ENCODE measurements around the gene ABR. TPM values are rescaled to one million over a fixed set of nuclear protein-coding genes. Genes with fewer than 3 reads are reported as not detected.

Gene ABR
- total and polyA plus RNA-seq, 3 donors from 2014 or later = 30.6 to 52.7 (median 42.1) TPM

GRCh38 chr17:1174263-1174880, 5.4 kb downstream of the ABR start:
- H3K4me1 ChIP-seq = peaks cover 9% of the 10 kb centered on the region
- no peaks in the 10 kb centered on the region for H3K27me3 ChIP-seq
- 86 to 89% methylated on average over 10 to 11 of the region's 11 CpGs for WGBS, 2 donors
- DNase-seq = no peak
- H3K36me3 ChIP-seq (ENCODE audit: low read depth, missing control alignments) = no peaks in the 10 kb centered on the region
- H3K27ac ChIP-seq = no peak overlapping the region
- no peak for TF ChIP-seq POLR2A (IDR thresholded peaks at IDR 0.05)
- TF ChIP-seq, protein P1, sequence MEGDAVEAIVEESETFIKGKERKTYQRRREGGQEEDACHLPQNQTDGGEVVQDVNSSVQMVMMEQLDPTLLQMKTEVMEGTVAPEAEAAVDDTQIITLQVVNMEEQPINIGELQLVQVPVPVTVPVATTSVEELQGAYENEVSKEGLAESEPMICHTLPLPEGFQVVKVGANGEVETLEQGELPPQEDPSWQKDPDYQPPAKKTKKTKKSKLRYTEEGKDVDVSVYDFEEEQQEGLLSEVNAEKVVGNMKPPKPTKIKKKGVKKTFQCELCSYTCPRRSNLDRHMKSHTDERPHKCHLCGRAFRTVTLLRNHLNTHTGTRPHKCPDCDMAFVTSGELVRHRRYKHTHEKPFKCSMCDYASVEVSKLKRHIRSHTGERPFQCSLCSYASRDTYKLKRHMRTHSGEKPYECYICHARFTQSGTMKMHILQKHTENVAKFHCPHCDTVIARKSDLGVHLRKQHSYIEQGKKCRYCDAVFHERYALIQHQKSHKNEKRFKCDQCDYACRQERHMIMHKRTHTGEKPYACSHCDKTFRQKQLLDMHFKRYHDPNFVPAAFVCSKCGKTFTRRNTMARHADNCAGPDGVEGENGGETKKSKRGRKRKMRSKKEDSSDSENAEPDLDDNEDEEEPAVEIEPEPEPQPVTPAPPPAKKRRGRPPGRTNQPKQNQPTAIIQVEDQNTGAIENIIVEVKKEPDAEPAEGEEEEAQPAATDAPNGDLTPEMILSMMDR (IDR thresholded peaks at IDR 0.05) = no peak
- intact Hi-C loops (cut with DNase I; ENCODE audit: low total_unique reads) = no loop called here
- no peaks in the 10 kb centered on the region for H3K9me3 ChIP-seq
- H3K4me3 ChIP-seq = no peak overlapping the region

DNA sequence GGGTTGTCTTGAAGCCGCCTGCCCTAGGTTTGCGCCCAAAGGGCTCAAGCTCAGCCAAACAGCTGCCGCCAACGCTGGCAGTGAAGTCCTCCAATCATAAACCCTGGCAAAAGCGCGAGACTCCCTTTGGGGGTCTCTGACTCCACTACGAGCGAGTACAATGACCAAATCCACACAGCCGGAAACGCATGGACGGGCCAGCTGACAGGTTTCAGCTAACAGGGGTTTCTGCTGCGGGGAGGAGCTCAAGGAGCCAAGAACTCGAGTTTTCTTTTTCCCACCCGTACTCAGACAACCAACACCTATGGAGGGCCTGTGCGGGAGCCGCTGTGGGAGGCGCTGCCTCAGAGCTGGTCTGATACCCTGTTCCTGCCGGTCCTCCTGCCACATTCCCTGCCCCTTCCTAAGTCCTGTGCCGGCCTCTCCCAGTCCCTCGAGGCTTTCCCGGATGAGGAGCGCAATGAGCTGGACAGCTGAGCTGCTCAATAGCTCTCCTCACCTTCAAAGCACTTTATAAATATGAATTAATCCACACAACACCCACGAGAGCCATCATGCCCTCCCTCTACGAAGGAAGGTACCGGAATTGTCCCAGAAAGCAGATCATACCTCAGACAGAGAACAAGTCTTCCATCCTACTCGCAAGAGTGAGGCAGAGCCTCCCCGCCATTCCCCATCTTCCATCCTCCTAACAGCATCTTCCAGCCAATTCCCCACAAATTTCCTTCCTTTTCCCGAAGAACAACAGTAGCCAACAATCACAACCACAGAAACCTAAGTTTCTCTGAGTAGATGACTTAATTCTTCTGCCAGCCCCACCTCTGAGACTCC, 6.1 kb downstream of the ABR start:
- Histone ChIP-seq H3K9me3 (no peaks in the 10 kb centered on the region), H3K27me3 (no peaks in the 10 kb centered on the region), H3K4me1 (peaks cover 2% of the 10 kb centered on the region), H3K27ac (no peak overlapping the region), H3K36me3 (ENCODE audit: low read depth, missing control alignments) (no peaks in the 10 kb centered on the region), H3K4me3 (no peak overlapping the region)
- 85 to 92% methylated on average over 16 to 28 of the region's 28 CpGs for whole genome bisulfite sequencing, 2 donors
- intact Hi-C loops (cut with DNase I; ENCODE audit: low total_unique reads) = no loop called here
- TF ChIP-seq POLR2A (IDR thresholded peaks at IDR 0.05) = no peak
- TF ChIP-seq, protein P1 (IDR thresholded peaks at IDR 0.05) = no peak
- no peak for DNase-seq

GRCh38 chr17:1171953-1172352, 7.8 kb downstream of the ABR start:
- intact Hi-C loops (cut with DNase I; ENCODE audit: low total_unique reads) = no loop called here
- 81 to 90% methylated on average over 11 of the region's 11 CpGs for WGBS, 2 donors

GRCh38 chr17:1170739-1171138, 9.0 kb downstream of the ABR start:
- intact Hi-C loops (cut with DNase I; ENCODE audit: low total_unique reads) = no loop called here
- Histone ChIP-seq H3K4me3 (no peak overlapping the region), H3K27me3 (no peaks in the 10 kb centered on the region), H3K27ac (no peak overlapping the region), H3K9me3 (no peaks in the 10 kb centered on the region), H3K4me1 (no peaks in the 10 kb centered on the region), H3K36me3 (ENCODE audit: low read depth, missing control alignments) (no peaks in the 10 kb centered on the region)
- WGBS, 2 donors = 90 to 93% methylated on average over 11 of the region's 11 CpGs
- TF ChIP-seq POLR2A (IDR thresholded peaks at IDR 0.05) = no peak
- TF ChIP-seq, protein P1 (IDR thresholded peaks at IDR 0.05) = no peak
- no peak for DNase-seq

More at GRCh38 chr17:1171953-1172352, 7.8 kb downstream of the ABR start:
- H3K4me1 ChIP-seq = no peaks in the 10 kb centered on the region
- no peaks in the 10 kb centered on the region for H3K9me3 ChIP-seq
- H3K27me3 ChIP-seq = no peaks in the 10 kb centered on the region
- TF ChIP-seq POLR2A (IDR thresholded peaks at IDR 0.05) = no peak
- TF ChIP-seq, protein P1 (IDR thresholded peaks at IDR 0.05) = no peak
- no peak overlapping the region for H3K27ac ChIP-seq
- H3K4me3 ChIP-seq = no peak overlapping the region
- H3K36me3 ChIP-seq (ENCODE audit: low read depth, missing control alignments) = no peaks in the 10 kb centered on the region
- DNase-seq = no peak
